Sigmoid colon (tissue), 7 donors: ENCODE measurements around the gene FBXO3. TPM values are rescaled to one million over a fixed set of nuclear protein-coding genes. Genes with fewer than 3 reads are reported as not detected.
A peak's percentile ranks its signal among the peaks of the same experiment; 100 is the strongest.

Experiments
- DNase-seq: peaks from one replicate; pipeline ENCODE4 v3.0.0-alpha.2; 2019
- H3K27ac ChIP-seq, 4 donors: fragments of 200-600 bp; sonication (generic); one replicate each; pipeline ENCODE4 v1.5.1; 2016 to 2019; ENCODE audit warnings: mild to moderate bottlenecking in 1 of 4
- H3K27me3 ChIP-seq, 3 donors: fragments of 200-600 bp; sonication (generic); one replicate each; pipeline ENCODE4 v1.5.1; 2019; ENCODE audit warnings: mild to moderate bottlenecking in 1 of 3
- H3K36me3 ChIP-seq, 4 donors: fragments of 200-600 bp; sonication (generic); one replicate each; pipeline ENCODE4 v1.5.1; 2016 to 2019
- H3K4me1 ChIP-seq, 4 donors: fragments of 200-600 bp; sonication (generic); one replicate each; pipeline ENCODE4 v1.5.1; 2017 to 2019
- H3K4me3 ChIP-seq, 4 donors: fragments of 200-600 bp; sonication (generic); one replicate each; pipeline ENCODE4 v1.5.1; 2017 to 2019; ENCODE audit warnings: mild to moderate bottlenecking in 2 of 4, moderate library complexity in 1 of 4
- H3K9me3 ChIP-seq, 4 donors: fragments of 200-600 bp in 3 of 4; sonication (generic) in 3 of 4; one replicate each; pipeline versions ENCODE4 v1.5.1 to v1.6.1; 2013 to 2019
- EP300 ChIP-seq, 4 donors: sonication (generic); formaldehyde crosslinking; IDR thresholded peaks; one replicate each; pipeline ENCODE4 v1.6.1; 2017; ENCODE audit warnings: antibody characterized with exemption in 4 of 4
- POLR2A ChIP-seq, 2 donors: fragments of 450-650 bp; IDR thresholded peaks; one replicate each; pipeline ENCODE4 v1.6.1; 2016; ENCODE audit warnings: antibody characterized with exemption in 2 of 2, mild to moderate bottlenecking in 2 of 2, moderate library complexity in 2 of 2
- POLR2AphosphoS5 ChIP-seq, 4 donors: sonication (generic); formaldehyde crosslinking; IDR thresholded peaks; one replicate each; pipeline ENCODE4 v1.6.1; 2017; ENCODE audit warnings: antibody characterized with exemption in 4 of 4
- WGBS, 2 donors: extraction: QIAGEN DNeasy Blood & Tissue Kit; methylation state at CpG; one replicate each; pipeline ENCODE4 v1.1.7; 2013; 5-methylcytosine and 5-hydroxymethylcytosine counted together
- intact Hi-C: fragments of 100-400 bp; cut with DNase I; formaldehyde crosslinking; loops from one replicate; pipeline ENCODE4 v1.15.1; 2023
- polyA plus RNA-seq, 3 donors: library from polyadenylated mRNA; stranded (reverse); fragments of 200-250 nt; gene quantifications; one replicate each; pipeline ENCODE4 v1.2.3, GENCODE V29; 2013
- total RNA-seq, 4 donors: library from RNA; depleted of rRNA; stranded (reverse); fragments of >200 nt; gene quantifications; one replicate each; pipeline ENCODE4 v1.1.0, GENCODE V29; 2016
- TF ChIP-seq, protein P1 (sequence below), 4 experiments: fragments of 450-650 bp in 3 of 4; fragments of 200-600 bp in 1 of 4; IDR thresholded peaks; one replicate each; pipeline ENCODE4 v1.5.1; 2016 to 2019; ENCODE audit warnings: antibody characterized with exemption in 4 of 4, mild to moderate bottlenecking in 3 of 4, moderate library complexity in 2 of 4
- donor health status: healthy with polysubstance abuse.
- donor health status: Bipolar disorder and iron deficiency.
- donor health status: healthy.

The FBXO3 gene
- total and polyA plus RNA-seq, 7 donors = 20.2 to 53.5 (median 36.8) TPM

DNA sequence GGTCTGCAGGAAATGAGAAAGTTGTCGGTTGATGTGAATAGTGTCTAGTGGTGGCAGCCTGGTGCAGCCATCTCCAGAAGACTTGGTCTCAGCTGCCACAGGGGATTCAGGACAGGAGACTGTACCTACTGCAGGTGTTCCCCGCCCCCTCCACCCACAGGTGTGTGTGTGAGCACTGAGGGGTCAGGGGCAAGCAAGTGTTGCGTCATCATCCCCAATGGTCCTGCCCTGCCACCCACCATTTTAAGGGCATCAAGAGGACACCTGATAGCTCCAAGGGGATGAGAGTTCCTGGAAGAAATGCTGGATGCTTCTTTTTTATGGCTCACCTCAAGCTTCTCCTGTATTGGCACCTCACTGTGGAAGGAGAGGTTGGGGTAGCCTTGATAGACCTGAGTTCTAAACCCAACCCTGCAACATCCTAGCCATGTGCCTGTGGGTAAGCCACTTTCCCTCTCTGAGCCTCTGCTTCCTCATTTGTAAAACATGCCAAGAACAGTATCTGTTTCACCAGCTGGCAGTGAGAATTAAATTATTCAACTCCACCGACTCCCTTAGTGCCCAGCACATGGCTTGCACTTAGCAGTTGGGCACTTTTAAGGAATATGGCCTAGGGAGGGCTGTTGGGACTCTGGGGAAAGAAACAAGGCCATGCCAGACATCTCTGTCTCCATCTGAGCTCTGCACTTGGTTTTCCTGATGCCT lies 79.8 kb downstream of the FBXO3 start:
- 86 to 89% methylated on average over 4 of the region's 4 CpGs for WGBS, 2 donors
- Histone ChIP-seq H3K27me3 (no peaks in the 10 kb centered on the region), H3K9me3 (no peaks in the 10 kb centered on the region), H3K4me1 (peaks cover 0 to 25% (median 22%) of the 10 kb centered on the region in 4 donors), H3K4me3 (no peak overlapping the region), H3K27ac (peak overlapping the region; percentile 9 to 52 (median 24)), H3K36me3 (no peaks in the 10 kb centered on the region)
- no peak for TF ChIP-seq POLR2A (IDR thresholded peaks at IDR 0.05)
- TF ChIP-seq EP300 (IDR thresholded peaks at IDR 0.05) = no peak
- TF ChIP-seq, protein P1, sequence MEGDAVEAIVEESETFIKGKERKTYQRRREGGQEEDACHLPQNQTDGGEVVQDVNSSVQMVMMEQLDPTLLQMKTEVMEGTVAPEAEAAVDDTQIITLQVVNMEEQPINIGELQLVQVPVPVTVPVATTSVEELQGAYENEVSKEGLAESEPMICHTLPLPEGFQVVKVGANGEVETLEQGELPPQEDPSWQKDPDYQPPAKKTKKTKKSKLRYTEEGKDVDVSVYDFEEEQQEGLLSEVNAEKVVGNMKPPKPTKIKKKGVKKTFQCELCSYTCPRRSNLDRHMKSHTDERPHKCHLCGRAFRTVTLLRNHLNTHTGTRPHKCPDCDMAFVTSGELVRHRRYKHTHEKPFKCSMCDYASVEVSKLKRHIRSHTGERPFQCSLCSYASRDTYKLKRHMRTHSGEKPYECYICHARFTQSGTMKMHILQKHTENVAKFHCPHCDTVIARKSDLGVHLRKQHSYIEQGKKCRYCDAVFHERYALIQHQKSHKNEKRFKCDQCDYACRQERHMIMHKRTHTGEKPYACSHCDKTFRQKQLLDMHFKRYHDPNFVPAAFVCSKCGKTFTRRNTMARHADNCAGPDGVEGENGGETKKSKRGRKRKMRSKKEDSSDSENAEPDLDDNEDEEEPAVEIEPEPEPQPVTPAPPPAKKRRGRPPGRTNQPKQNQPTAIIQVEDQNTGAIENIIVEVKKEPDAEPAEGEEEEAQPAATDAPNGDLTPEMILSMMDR (IDR thresholded peaks at IDR 0.05) = no peak
- no peak for TF ChIP-seq POLR2AphosphoS5 (IDR thresholded peaks at IDR 0.05)
- no peak for DNase-seq
- intact Hi-C loops = loop anchor here (5.0 kb wide), 1 partner anchor 38 kb away; no protein-coding TSS in a partner anchor

DNA sequence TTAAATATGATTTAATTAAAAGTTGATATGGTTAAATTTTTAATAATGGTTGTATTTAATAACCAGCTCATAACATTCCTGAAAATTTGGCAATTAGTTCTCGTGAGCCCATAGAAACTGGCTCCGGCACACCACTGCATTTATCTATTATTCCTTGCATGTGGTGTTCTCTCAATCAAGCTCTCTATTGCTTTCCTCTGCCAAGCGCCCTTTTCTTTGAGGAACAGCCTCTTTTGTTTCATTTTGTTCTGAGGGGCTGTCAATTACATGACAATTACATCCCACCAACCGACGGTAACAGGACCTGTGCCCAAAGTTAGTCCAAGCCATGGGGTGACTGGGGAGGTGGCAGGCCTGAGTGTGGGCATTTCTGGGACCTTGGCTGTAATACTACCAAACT lies 81.8 kb downstream of the FBXO3 start:
- intact Hi-C loops = loop anchor here (5.0 kb wide), 1 partner anchor 40 kb away; no protein-coding TSS in a partner anchor
- Histone ChIP-seq H3K9me3 (no peaks in the 10 kb centered on the region), H3K36me3 (no peaks in the 10 kb centered on the region), H3K27me3 (no peaks in the 10 kb centered on the region), H3K4me3 (no peak overlapping the region), H3K4me1 (peaks cover 0 to 25% (median 22%) of the 10 kb centered on the region in 4 donors), H3K27ac (peak overlapping the region; percentile 72 to 76 (median 73))
- WGBS, 2 donors = 52 to 75% methylated on average over 5 of the region's 5 CpGs
- no peak for TF ChIP-seq POLR2A (IDR thresholded peaks at IDR 0.05)
- no peak for DNase-seq

DNA sequence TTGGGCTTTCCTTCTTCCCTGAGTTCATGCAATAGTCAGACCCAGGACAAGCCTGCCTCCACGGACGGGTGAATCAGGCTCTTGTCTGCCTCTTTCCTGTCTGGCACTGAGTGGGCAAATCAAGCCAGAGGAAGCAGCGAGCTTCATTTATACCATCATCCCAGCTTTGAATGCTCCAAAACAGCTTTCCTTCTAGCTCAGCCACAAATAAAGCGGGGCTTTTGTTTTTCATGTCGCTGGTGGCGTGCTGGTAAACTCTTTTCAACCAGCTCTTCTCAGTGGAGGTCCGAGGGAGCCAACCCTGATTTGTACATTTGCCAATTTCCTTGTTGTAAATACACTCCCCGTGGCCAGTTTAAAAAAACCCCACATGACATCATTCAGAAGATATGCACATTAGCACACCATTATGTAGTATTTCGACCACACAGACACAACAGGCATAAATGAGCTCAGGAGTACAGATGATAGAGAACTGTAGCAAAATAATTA lies 82.3 kb downstream of the FBXO3 start:
- intact Hi-C loops = loop anchor here (5.0 kb wide), 1 partner anchor 40 kb away; no protein-coding TSS in a partner anchor
- peaks cover 0 to 25% (median 22%) of the 10 kb centered on the region in 4 donors for H3K4me1 ChIP-seq

DNA sequence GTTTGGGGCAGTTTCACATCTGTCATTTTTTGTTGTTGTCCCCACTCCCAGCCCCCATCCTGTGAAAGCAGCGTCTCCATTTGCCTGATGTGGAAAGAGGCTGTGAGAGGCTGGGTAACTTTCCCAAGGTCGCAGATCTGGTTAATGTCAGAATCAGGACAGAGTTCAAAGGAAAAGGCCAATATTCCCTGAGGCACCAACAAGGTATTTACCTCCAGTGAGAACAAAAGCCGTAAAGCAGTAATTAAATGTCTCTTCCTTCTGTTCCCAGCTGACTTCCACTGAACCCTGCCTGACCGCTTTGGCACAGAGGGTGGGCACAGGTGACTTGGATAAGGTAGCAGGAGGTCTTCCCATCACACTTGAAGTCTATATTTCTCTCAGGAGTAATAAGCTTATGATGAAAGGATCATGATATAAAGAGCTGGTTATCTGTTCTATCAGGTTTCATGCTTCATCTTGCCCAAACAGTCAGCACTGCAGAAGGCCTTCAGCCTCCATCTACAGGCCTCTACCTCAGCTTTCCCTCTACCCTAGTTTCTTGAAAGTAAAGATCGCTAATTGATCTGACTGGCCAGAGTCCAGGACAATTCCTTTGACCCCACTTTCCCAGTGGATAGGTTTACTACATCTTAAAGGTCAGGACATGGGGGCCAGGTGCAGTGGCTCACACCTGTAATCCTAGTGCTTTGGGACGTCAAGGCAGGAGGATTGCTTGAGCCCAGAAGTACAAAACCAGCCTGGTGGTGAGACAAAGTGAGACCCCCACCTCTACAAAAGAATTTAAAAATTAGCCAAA lies 83.1 kb downstream of the FBXO3 start:
- peaks cover 0 to 25% (median 22%) of the 10 kb centered on the region in 4 donors for H3K4me1 ChIP-seq
- no peaks in the 10 kb centered on the region for H3K9me3 ChIP-seq
- no peak overlapping the region for H3K4me3 ChIP-seq
- no peak for DNase-seq
- peak overlapping the region; percentile 72 to 76 (median 73) for H3K27ac ChIP-seq
- H3K36me3 ChIP-seq = no peaks in the 10 kb centered on the region
- intact Hi-C loops = loop anchor here (5.0 kb wide), 1 partner anchor 41 kb away; no protein-coding TSS in a partner anchor
- peak in 1 of 4 donors; percentile 10 for TF ChIP-seq POLR2AphosphoS5 (IDR thresholded peaks at IDR 0.05)
- TF ChIP-seq POLR2A (IDR thresholded peaks at IDR 0.05) = no peak
- 20 to 66% methylated on average over 6 of the region's 6 CpGs for WGBS, 2 donors
- H3K27me3 ChIP-seq = no peaks in the 10 kb centered on the region

More for the DNA sequence above, 82.3 kb downstream of the FBXO3 start:
- Histone ChIP-seq H3K36me3 (no peaks in the 10 kb centered on the region), H3K4me3 (peak overlapping the region in 2 of 4 donors; percentile 5 to 22), H3K27me3 (no peaks in the 10 kb centered on the region), H3K9me3 (no peaks in the 10 kb centered on the region), H3K27ac (peak overlapping the region; percentile 72 to 76 (median 73))
- peak; percentile 89 for DNase-seq
- TF ChIP-seq EP300 (IDR thresholded peaks at IDR 0.05) (peak in 1 of 4 donors; percentile 2), POLR2A (IDR thresholded peaks at IDR 0.05) (no peak), POLR2AphosphoS5 (IDR thresholded peaks at IDR 0.05) (peak in 3 of 4 donors; percentile 48 to 71 (median 57))
- WGBS, 2 donors = 9 to 44% methylated on average over 9 of the region's 9 CpGs

Other genes with a start within 250 kb of the FBXO3 start
- not detected for gene C11orf91, start 73.7 kb downstream of the FBXO3 start, total RNA-seq
- gene C11orf91, start 73.7 kb downstream of the FBXO3 start, polyA plus RNA-seq = not detected
- gene CD59, start 38.1 kb downstream of the FBXO3 start, total RNA-seq = 100 to 1,000 TPM; 160 to 206 (median 183) TPM
- 100 to 1,000 TPM in 1 of 3 donors, 10 to 100 TPM in 2; 54.1 to 210 (median 80.7) TPM for gene CD59, start 38.1 kb downstream of the FBXO3 start, polyA plus RNA-seq
- gene LMO2, start 117.6 kb upstream of the FBXO3 start, total RNA-seq = 10 to 100 TPM in 3 of 4 donors, 1 to 10 TPM in 1; 8.6 to 13.6 (median 12.0) TPM
- gene LMO2, start 117.6 kb upstream of the FBXO3 start, polyA plus RNA-seq = 10 to 100 TPM in 2 of 3 donors, 1 to 10 TPM in 1; 4.9 to 19.8 (median 12.3) TPM